Skeletal muscle tissue (tissue), 4 donors: ENCODE results near the gene PHTF1. TPM values are rescaled to one million over a fixed set of nuclear protein-coding genes. Genes with fewer than 3 reads are reported as not detected.
A peak's percentile ranks its signal among the peaks of the same experiment; 100 is the strongest.

Experiments
- H3K27ac ChIP-seq: one replicate; pipeline ENCODE4 v1.7.0; 2013; ENCODE audit warnings: mild to moderate bottlenecking, low read depth, low read length, inconsistent platforms
- H3K27me3 ChIP-seq, 3 donors: one replicate each; pipeline ENCODE4 v1.7.0; 2013; ENCODE audit warnings: low read length in 3 of 3; ENCODE audit not compliant: control insufficient read depth in 3 of 3, insufficient read depth in 3 of 3
- H3K36me3 ChIP-seq, 3 donors: one replicate each; pipeline ENCODE4 v1.7.0; 2013; ENCODE audit warnings: low read length in 3 of 3; ENCODE audit not compliant: control insufficient read depth in 3 of 3, insufficient read depth in 3 of 3
- H3K4me1 ChIP-seq, 3 donors: one replicate each; pipeline ENCODE4 v1.7.0; 2013; ENCODE audit warnings: low read length in 3 of 3, mild to moderate bottlenecking in 3 of 3; ENCODE audit not compliant: control insufficient read depth in 3 of 3, insufficient read depth in 3 of 3
- H3K4me3 ChIP-seq, 3 donors: one replicate each; pipeline ENCODE4 v1.7.0; 2013; ENCODE audit warnings: low read length in 3 of 3
- H3K9ac ChIP-seq, 3 donors: one replicate each; pipeline ENCODE4 v1.7.0; 2013; ENCODE audit warnings: low read length in 3 of 3, mild to moderate bottlenecking in 3 of 3, moderate library complexity in 2 of 3, low read depth in 1 of 3
- H3K9me3 ChIP-seq, 3 donors: one replicate each; pipeline ENCODE4 v1.7.0; 2013; ENCODE audit warnings: low read length in 3 of 3; ENCODE audit not compliant: control insufficient read depth in 3 of 3
- total RNA-seq: library from RNA; depleted of rRNA; stranded (reverse); fragments of >200 nt; gene quantifications from one replicate; pipeline ENCODE4 v1.2.3, GENCODE V29; 2014
- donor health status: Osteomylitis.

PHTF1 gene
- total RNA-seq, 1 donor from 2014 or later: 10.4 TPM

GRCh38 chr1:113780374-113781146, 21.3 kb upstream of the PHTF1 start:
- no peak overlapping the region for H3K27ac ChIP-seq
- no peaks in the 10 kb centered on the region for H3K9me3 ChIP-seq
- peaks cover 29 to 37% (median 29%) of the 10 kb centered on the region in 3 donors for H3K4me1 ChIP-seq
- no peak overlapping the region for H3K9ac ChIP-seq
- no peaks in the 10 kb centered on the region for H3K27me3 ChIP-seq
- no peak overlapping the region for H3K4me3 ChIP-seq
- peaks cover 3 to 13% (median 10%) of the 10 kb centered on the region in 3 donors for H3K36me3 ChIP-seq

GRCh38 chr1:113779542-113779941, 20.3 kb upstream of the PHTF1 start:
- Histone ChIP-seq H3K27ac (no peak overlapping the region), H3K4me1 (peaks cover 23 to 34% (median 23%) of the 10 kb centered on the region in 3 donors)

GRCh38 chr1:113777561-113777960, 18.3 kb upstream of the PHTF1 start:
- Histone ChIP-seq H3K4me3 (no peak overlapping the region), H3K9me3 (no peaks in the 10 kb centered on the region), H3K27me3 (no peaks in the 10 kb centered on the region), H3K9ac (no peak overlapping the region), H3K36me3 (peaks cover 6 to 14% (median 13%) of the 10 kb centered on the region in 3 donors), H3K4me1 (peaks cover 9 to 14% (median 11%) of the 10 kb centered on the region in 3 donors), H3K27ac (no peak overlapping the region)

More at GRCh38 chr1:113779542-113779941, 20.3 kb upstream of the PHTF1 start:
- no peaks in the 10 kb centered on the region for H3K27me3 ChIP-seq
- no peak overlapping the region for H3K4me3 ChIP-seq
- no peaks in the 10 kb centered on the region for H3K9me3 ChIP-seq
- H3K9ac ChIP-seq: no peak overlapping the region
- H3K36me3 ChIP-seq: peaks cover 3 to 14% (median 10%) of the 10 kb centered on the region in 3 donors

DNA sequence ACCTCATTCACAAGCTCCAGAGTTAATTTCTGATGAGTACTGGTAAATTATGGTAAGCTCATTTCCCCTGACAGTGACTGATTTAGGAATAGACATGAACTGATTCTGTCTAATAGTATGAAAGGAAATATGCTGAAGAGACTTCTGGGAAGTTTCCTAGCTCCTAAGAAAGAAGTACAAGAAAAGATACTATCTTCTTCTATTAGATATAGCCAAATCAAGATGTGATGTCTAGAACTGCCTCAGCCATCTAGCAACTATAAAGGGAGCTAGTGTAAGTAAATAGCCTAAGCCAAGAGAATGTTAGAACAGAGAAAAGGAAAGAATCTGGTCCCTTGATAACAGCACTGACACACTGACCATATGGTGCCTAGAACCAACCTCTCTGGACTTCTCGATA, 10.7 kb upstream of the PHTF1 start:
- H3K4me3 ChIP-seq: no peak overlapping the region
- no peaks in the 10 kb centered on the region for H3K9me3 ChIP-seq
- no peak overlapping the region for H3K9ac ChIP-seq
- H3K36me3 ChIP-seq: peaks cover 8 to 27% (median 23%) of the 10 kb centered on the region in 3 donors
- no peaks in the 10 kb centered on the region for H3K27me3 ChIP-seq
- no peaks in the 10 kb centered on the region for H3K4me1 ChIP-seq
- no peak overlapping the region for H3K27ac ChIP-seq

DNA sequence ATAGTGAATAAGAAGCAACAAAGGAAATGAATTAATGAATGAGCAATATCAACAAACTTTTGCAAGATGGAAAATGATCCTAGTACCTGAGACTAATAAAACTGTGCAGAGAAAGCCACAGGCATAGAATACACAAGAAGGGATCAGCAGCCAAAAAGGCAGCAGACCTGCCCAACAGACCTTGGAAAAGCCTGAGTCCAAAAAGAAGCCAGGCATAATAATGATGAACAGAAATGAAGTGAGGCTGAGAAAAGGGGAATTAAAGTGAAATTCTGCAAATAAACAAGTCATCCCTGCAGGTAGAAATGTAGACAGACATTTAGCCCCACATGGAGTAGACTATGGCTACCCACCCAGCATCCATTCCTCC, 10.3 kb upstream of the PHTF1 start:
- Histone ChIP-seq H3K4me3 (no peak overlapping the region), H3K27me3 (no peaks in the 10 kb centered on the region), H3K4me1 (no peaks in the 10 kb centered on the region), H3K9me3 (no peaks in the 10 kb centered on the region), H3K9ac (no peak overlapping the region), H3K36me3 (peaks cover 10 to 27% (median 23%) of the 10 kb centered on the region in 3 donors), H3K27ac (no peak overlapping the region)

- peaks cover 10 to 27% (median 23%) of the 10 kb centered on the region in 3 donors for H3K36me3 ChIP-seq
- peak overlapping the region in 1 of 3 donors; percentile 7 for H3K9ac ChIP-seq
- no peak overlapping the region for H3K27ac ChIP-seq
Measured at GRCh38 chr1:113768916-113769600, 9.8 kb upstream of the PHTF1 start.

DNA sequence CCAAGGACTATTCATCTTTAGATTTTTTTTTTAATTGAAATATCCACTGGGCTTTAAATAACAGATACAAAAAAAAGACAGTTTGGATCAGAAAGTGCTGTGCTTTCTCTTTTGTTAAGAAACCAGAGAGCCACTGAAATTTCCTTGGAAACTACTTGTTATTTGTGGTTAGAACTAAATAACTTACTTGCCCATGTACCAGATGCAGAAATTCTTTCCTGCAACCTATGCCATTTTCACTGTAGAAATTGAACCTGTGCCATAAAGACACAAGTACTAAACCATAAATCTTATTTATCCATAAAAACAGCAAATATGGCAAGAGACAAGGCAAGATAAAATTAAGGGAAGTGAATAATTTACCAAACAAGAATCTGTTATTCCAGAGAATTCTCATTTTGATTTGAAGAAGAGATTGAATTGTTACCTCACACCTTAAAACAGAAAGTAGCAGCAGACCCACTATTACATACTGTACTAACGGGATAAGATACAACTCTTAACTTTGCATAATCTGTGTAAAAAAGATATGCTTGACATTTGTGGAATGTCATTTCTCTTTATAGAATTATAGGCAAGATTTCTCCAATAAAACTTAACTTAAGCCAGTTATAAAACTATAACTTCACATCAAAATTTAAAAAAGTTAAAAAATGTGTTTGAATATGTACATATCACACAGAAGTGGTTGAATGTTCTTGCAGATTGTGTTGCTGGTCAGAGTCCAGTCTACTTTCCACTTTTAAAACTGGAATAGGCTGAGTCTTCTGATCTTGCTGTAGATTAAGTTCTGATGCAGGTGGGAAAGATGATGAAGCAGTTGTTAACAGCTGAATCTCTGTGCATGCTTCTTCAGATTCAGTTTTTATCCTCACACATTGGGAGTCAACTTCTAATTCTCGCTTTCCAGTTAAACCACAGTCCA, 6.3 kb upstream of the PHTF1 start:
- no peak overlapping the region for H3K9ac ChIP-seq
- H3K4me1 ChIP-seq: no peaks in the 10 kb centered on the region
- peaks cover 8 to 27% (median 24%) of the 10 kb centered on the region in 3 donors for H3K36me3 ChIP-seq
- H3K4me3 ChIP-seq: no peak overlapping the region
- H3K27me3 ChIP-seq: no peaks in the 10 kb centered on the region
- no peak overlapping the region for H3K27ac ChIP-seq
- no peaks in the 10 kb centered on the region for H3K9me3 ChIP-seq

More at GRCh38 chr1:113768916-113769600, 9.8 kb upstream of the PHTF1 start:
- H3K27me3 ChIP-seq: no peaks in the 10 kb centered on the region
- H3K4me3 ChIP-seq: no peak overlapping the region
- H3K4me1 ChIP-seq: no peaks in the 10 kb centered on the region
- H3K9me3 ChIP-seq: no peaks in the 10 kb centered on the region

- Histone ChIP-seq H3K9me3 (no peaks in the 10 kb centered on the region), H3K27ac (no peak overlapping the region), H3K4me3 (no peak overlapping the region), H3K27me3 (no peaks in the 10 kb centered on the region), H3K4me1 (peaks cover 6 to 10% (median 7%) of the 10 kb centered on the region in 3 donors), H3K9ac (no peak overlapping the region), H3K36me3 (peaks cover 8 to 27% (median 24%) of the 10 kb centered on the region in 3 donors)
Measured at GRCh38 chr1:113763661-113764060, 4.4 kb upstream of the PHTF1 start.

GRCh38 chr1:113761937-113762336, 2.7 kb upstream of the PHTF1 start:
- Histone ChIP-seq H3K27ac (no peak overlapping the region), H3K9ac (no peak overlapping the region), H3K9me3 (no peaks in the 10 kb centered on the region), H3K27me3 (no peaks in the 10 kb centered on the region), H3K4me3 (no peak overlapping the region), H3K4me1 (peaks cover 7 to 10% (median 10%) of the 10 kb centered on the region in 3 donors), H3K36me3 (peaks cover 5 to 24% (median 15%) of the 10 kb centered on the region in 3 donors)
